Fibroblast of skin of scalp (primary cell): ENCODE data around the gene ADAMTSL1.
"Not testable (repeated sequence)": the region's sequence is repeated elsewhere in the genome, so short reads cannot be mapped to it uniquely, and the experiment has no call there.

Source experiments
- DNase-seq: peaks from one replicate; pipeline ENCODE4 v3.0.0-alpha.2; 2013

ADAMTSL1 gene

GRCh38 chr9:18911714-18912342 is 437.9 kb downstream of the ADAMTSL1 start:
- DNase-seq = no peak

GRCh38 chr9:18920141-18921084 is 446.5 kb downstream of the ADAMTSL1 start:
- DNase-seq = peak; percentile 19

DNA sequence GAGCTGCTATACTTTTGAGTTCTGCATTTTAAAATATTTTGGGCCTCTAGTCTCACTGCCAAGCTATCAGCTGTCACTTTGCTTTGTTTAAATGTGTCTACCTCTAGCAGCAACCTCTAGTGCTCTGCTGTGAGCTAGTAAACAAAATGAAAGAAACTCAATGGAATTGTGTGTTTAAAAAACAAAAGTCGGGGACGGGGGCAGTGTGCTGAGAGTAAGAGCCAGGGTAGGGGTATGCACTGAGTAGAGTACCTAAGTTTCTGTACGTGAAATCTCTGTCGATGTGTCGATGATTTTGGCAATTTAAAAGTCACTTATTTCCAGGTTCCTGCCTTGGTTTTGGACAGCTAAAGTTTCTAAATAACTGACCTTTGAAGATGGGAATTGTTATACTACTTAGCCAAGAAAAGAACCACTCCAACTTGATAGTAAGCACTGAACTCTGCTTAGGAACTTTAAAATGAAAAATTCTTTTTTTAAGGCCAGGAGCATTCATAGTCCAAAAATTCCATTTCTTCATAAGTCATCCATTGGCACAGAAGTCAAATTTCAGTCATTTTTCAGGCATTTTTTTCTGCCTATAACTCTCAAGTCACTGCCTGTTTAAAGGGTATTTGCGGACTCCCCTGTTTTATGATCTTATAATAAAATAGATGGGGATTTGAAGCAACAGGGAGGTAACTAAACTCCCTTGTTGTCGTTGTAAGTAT is 447.6 kb downstream of the ADAMTSL1 start:
- peak; percentile 51 for DNase-seq

- no peak for DNase-seq
Observed at GRCh38 chr9:18922161-18922885, 448.4 kb downstream of the ADAMTSL1 start.

GRCh38 chr9:18923167-18923566 is 449.2 kb downstream of the ADAMTSL1 start:
- DNase-seq = no peak

DNA sequence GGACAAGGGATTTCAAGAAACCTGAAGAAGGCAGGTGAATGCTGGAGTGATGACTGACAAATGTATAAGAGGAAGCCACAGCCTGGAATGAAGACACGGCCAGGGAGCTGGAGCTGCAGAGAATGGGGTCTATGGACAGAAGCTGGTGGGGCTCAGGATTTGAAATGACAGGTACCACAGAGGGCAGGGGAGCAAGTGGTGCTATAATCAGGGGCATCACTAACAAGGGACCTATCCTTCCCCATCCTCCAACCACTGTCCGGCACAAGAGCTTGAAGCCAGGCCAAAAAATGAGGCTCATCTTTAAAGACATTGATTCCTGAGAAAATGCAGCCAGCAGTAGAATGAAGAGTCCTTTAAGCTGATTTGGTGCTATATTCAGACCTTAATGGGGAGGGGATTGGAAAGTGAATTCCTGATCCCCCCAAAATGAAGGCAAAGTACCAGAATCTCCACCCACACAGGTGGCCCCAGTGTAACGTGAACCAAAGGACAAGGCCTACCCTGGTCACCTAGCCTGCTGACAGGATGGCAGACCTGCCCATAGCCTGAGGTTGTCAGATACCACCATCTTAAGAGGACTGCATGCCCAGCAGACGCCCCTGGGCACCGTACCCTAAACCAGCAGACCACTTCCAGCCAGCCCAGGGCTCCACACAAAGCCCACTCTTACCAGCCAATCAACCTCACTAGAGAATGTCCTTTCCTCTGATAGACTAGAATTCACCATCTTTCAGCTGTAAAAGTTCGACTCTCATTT is 449.9 kb downstream of the ADAMTSL1 start:
- no peak for DNase-seq

- DNase-seq = peak; percentile 38
Observed at GRCh38 chr9:18925880-18926279, 451.9 kb downstream of the ADAMTSL1 start.

DNA sequence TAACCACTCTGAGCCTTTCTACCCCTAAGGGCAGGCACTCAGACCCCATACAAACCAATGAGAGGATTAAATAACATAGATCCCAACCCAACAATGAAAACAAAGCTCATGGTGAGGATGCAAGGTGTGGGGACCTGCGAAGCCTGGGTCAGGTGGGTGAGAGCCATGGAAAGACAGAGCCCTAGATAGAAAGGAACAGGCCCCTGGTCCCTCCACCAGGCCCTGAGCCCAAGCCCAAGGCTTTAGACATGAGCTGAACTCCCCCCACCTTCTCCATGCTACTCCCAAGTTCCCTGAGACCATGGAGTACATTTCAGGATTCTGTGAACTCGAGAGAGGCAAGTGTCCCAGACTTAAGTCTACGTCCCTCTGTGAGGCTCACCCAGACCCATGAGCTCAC is 452.6 kb downstream of the ADAMTSL1 start:
- DNase-seq = no peak

GRCh38 chr9:18928711-18929110 is 454.8 kb downstream of the ADAMTSL1 start:
- DNase-seq = peak; percentile 23

GRCh38 chr9:18930611-18931010 is 456.7 kb downstream of the ADAMTSL1 start:
- not testable (repeated sequence) for DNase-seq

DNA sequence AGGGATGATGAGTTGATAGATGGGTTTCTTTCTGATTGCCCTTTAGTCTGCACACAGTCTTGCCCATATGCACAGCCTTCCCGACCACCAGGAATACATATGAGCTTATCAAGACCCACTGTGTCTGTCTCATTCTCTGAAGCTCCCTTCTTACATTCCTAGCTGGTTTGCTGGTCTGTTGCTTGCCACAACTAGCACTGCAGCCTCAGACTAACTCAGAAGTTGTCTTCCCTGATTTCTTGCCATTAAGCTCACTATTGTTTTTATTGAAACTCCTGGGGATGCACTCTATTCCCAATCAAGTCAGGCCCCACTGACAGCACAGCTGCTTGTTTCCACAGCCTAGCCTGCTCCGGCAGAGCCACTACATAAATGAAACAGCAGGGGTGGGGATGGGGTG is 461.6 kb downstream of the ADAMTSL1 start:
- DNase-seq = peak; percentile 12

DNA sequence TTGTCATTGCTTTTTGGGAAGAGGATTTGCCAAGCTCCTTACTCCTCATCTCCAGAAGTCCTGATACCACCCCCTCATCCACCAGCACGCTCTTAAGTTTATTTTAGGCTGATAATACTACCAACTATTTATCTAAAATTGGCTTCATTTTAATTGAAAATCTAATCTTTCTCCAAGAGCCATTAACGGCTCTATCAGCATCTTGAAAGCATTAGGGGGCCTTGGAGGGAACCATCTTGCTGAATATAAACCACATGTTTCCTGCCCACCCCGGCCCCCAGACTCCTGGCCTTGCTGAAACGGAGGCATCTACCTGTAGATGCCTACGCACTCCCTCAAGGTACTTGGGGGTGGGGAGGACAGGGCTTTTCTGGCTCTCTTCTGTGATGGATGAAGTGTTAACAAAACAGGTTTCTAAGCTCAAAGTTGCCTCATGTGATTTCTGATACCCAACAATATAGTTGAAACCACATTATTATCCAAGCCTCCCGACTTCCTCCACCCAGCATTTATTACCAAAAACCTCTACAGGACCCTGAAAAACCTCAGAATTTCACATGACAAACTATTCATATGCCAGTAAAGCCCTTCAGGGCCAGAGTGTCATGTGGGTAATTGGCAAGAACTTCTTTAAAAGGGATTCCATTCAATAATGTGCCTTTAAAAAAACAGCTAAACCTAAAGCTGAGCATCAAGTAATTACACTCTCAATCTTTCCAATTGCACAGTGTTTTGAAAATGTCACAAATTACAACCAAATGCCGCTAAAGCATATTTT is 462.3 kb downstream of the ADAMTSL1 start:
- no peak for DNase-seq

- no peak for DNase-seq
Observed at GRCh38 chr9:18939943-18940342, 466.0 kb downstream of the ADAMTSL1 start.

- no peak for DNase-seq
Observed at GRCh38 chr9:18941060-18941740, 467.2 kb downstream of the ADAMTSL1 start.

DNA sequence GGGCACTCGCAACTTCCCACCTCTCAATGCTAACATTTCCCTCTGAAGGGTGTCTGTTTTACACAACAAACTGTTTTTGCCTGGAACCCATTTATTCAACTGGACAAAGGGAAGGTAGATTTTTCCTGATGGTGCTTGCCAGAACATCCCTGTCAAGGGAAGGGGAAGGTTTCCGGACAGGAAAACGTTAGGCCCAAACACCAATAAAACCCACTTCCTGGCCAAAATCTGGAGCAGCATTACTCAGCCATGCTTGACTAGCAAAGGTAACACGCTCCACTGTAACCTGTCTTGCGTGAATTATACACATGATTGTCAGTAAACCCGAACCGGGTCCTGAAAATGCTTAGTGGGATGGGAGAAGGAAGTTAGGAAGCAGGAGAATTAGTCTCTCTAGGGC is 468.8 kb downstream of the ADAMTSL1 start:
- no peak for DNase-seq

DNA sequence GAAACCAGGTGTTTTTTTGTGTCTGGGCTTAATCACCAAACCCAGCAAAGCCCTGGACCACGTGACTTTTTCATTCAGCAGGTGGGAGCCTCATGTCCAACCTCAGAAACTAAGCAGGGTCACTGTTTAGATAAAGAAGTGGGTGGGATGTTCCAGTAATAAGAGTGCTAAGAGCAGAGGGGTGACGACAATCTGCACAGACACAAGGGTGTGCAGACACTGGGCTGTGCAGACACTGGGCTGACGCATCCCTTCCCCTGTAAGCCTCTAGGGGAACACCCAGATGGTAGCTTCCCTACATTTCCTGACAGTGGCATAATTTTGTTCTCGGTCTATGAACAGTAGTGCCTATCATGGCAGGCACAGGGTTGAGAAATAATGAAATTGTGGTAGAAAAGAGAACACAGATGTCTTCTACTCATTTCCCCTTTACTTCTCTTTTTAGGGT is 474.0 kb downstream of the ADAMTSL1 start:
- no peak for DNase-seq

GRCh38 chr9:18951936-18952335 is 478.0 kb downstream of the ADAMTSL1 start:
- DNase-seq = no peak

DNA sequence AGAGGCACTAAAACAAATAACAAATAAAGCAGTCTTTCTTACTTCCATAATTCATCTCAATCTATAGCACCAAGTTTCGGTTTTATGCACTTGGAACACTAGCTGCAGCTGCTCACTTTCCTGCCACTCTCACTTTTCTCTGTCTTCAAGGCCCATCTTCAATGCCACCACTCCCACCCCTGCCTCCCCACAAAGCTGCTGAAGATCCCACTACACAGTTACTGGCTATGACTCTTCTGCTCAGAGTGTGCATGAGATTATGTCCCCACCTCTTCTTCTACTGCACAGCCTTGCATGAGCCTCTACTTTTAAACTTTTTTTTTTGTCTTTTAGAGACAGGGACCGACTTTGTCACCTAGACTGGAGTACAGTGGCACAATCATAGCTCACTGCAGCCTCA is 481.7 kb downstream of the ADAMTSL1 start:
- DNase-seq = no peak
